HCT116 (cell line): ENCODE results near the gene RBM20.

Source experiments
- ATF3 ChIP-seq: IDR thresholded peaks from 2 replicates; pipeline ENCODE4 v1.6.1; 2012
- CTCF ChIP-seq, 3 experiments: fragments of 200-600 bp in 1 of 3; sonication (generic) in 1 of 3; IDR thresholded peaks in 2 of 3; conservative IDR thresholded peaks in 1 of 3; 2 replicates each; pipeline ENCODE4 v1.5.1; 2012 to 2017; ENCODE audit warnings: low read depth in 2 of 3, low read length in 2 of 3, antibody characterized with exemption in 1 of 3, borderline replicate concordance in 1 of 3, control low read depth in 1 of 3, mild to moderate bottlenecking in 1 of 3, mixed read lengths in 1 of 3, mixed run types in 1 of 3, moderate library complexity in 1 of 3; ENCODE audit not compliant: insufficient read depth in 1 of 3
- EZH2 ChIP-seq: fragments of 200-600 bp; sonication (generic); IDR thresholded peaks from 2 replicates; pipeline ENCODE4 v1.6.1; 2017; ENCODE audit warnings: antibody characterized with exemption, mixed run types
- JUND ChIP-seq: IDR thresholded peaks from 2 replicates; pipeline ENCODE4 v1.6.1; 2012
- MAX ChIP-seq: IDR thresholded peaks from 2 replicates; pipeline ENCODE4 v1.6.1; 2012
- POLR2A ChIP-seq: IDR thresholded peaks from 2 replicates; pipeline ENCODE4 v1.7.0; 2011; ENCODE audit warnings: borderline replicate concordance; ENCODE audit not compliant: insufficient read depth, insufficient read length; ENCODE audit errors: extremely low read depth
- RAD21 ChIP-seq: IDR thresholded peaks from 2 replicates; pipeline ENCODE4 v1.6.1; 2012; ENCODE audit warnings: low read depth, mild to moderate bottlenecking
- REST ChIP-seq: IDR thresholded peaks from 2 replicates; pipeline ENCODE4 v1.6.1; 2012; ENCODE audit warnings: low read depth
- SIN3A ChIP-seq: IDR thresholded peaks from 2 replicates; pipeline ENCODE4 v1.6.1; 2012; ENCODE audit warnings: low read depth
- SP1 ChIP-seq: IDR thresholded peaks from 2 replicates; pipeline ENCODE4 v1.6.1; 2012; ENCODE audit warnings: low read depth

- TF ChIP-seq CTCF (IDR thresholded peaks at IDR 0.05 in 2 of 3, conservative IDR thresholded peaks at IDR 0.05 in 1 of 3; ENCODE audit: borderline replicate concordance in 1 of 3, insufficient read depth in 1 of 3, low read depth in 2 of 3, low read length in 2 of 3) (no peak), SP1 (no peak), EZH2 (no peak), REST (no peak), MAX (no peak), JUND (no peak), RAD21 (no peak), POLR2A (no peak), ATF3 (no peak), SIN3A (no peak)
These were observed 161.2 kb downstream of the RBM20 start for GRCh38 chr10:110805292-110805691.
